NCI-H1436 (cell line): ENCODE data around the gene BCAS3.
A peak's percentile ranks its signal among the peaks of the same experiment; 100 is the strongest.
"Not testable (repeated sequence)": the region's sequence is repeated elsewhere in the genome, so short reads cannot be mapped to it uniquely, and the experiment has no call there.

Experiments
- DNase-seq: peaks from one replicate; lab custom pipeline; 2025; lab: John Stamatoyannopoulos, UW

Gene BCAS3

DNA sequence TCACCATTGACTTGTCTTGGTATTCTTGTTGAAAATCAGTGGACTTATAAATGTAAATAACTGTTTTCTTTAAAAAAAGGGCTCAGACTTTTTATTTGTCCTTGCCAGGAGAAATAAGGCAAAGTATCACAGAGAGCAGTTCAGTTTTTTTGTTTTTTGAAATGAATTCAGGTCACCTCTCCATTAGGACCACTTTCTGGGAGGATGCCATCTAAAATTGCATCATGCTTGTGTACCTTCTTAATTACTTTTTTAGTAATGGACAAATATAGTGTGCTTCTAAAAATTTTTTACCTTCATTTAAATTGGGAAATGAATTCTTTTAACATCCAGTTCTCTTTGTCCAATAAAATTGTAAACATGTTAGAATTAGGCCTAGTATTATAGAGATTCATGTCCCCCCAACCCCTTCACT, 210.0 kb downstream of the BCAS3 start:
- no peak for DNase-seq

GRCh38 chr17:60888812-60889709, 211.4 kb downstream of the BCAS3 start:
- DNase-seq, result peak; percentile 9

GRCh38 chr17:60891149-60891548, 213.5 kb downstream of the BCAS3 start:
- no peak for DNase-seq

GRCh38 chr17:60893475-60893874, 215.8 kb downstream of the BCAS3 start:
- no peak for DNase-seq

GRCh38 chr17:60896996-60897395, 219.3 kb downstream of the BCAS3 start:
- no peak for DNase-seq

DNA sequence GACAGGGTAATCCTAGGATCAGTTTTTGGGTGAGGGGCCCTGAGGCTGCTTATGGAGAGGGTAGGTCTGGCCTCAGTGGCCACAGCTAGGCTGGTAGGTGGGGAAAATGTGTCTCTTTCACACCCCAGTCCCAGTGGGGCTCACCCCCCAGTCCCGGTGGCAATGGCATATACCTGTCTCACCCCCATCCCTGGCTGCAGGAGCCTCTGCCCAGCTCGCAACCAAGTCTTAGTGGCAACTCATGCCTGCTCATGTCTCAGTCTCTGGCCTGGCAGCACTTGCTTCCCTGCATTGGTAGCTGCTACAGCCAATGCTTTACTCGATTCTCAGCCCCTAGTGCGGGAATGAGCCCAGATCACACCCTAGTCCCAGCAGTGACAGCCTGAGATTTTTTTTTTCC, 221.5 kb downstream of the BCAS3 start:
- DNase-seq, result no peak

DNA sequence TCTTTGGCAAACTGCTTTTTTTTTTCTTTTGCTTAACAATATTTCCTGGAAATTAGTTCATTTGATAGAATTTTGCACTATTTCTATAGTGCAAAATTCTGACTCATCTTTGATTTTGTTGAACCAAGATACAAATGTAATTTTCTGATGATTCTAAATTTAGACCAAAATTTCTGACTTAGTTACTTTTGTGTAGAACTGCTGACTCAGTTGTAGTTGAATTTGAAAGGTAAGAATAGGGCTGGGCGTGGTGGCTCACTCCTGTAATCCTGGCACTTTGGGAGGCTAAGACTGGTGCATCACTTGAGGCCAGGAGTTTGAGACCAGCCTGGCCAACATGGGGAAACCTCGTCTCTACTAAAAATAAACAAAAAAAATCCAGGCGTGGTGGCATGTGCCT, 223.0 kb downstream of the BCAS3 start:
- DNase-seq, result no peak

DNA sequence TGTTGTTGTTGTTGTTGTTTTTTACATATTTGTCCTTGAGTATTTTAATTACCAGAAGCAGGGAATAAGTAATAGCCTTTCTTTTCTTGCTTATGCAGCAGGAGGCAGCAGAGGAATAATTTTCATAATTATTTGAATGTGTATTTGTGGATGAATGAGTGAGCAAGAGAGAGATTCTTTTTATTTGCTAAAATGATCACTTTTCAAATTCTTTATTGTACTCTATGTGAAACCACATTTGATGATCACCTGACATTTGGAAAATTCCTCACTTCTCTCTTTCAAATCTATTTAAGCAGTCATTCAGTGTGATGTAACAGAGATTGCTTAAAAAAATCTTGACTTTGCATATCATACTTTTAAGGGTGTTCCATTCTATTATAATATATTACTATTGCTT, 223.6 kb downstream of the BCAS3 start:
- no peak for DNase-seq

DNA sequence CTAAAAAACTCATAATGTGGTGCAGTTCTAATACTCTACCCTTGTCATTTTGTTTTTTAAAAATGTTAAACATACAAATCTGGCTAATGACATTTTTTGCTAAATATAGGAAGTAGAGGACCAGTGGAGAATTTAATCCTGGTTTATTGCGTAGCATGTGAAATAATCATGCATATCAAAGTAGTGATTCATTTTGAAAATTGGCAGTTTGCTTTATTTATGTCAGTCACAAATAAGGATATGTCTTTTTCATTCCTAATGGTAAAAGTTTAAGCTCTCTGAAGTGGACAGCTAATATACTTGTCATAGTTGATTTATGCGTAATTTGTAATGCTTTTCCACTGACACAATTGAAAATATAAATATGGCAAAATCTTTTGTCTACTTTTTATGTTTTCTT, 224.2 kb downstream of the BCAS3 start:
- no peak for DNase-seq

DNA sequence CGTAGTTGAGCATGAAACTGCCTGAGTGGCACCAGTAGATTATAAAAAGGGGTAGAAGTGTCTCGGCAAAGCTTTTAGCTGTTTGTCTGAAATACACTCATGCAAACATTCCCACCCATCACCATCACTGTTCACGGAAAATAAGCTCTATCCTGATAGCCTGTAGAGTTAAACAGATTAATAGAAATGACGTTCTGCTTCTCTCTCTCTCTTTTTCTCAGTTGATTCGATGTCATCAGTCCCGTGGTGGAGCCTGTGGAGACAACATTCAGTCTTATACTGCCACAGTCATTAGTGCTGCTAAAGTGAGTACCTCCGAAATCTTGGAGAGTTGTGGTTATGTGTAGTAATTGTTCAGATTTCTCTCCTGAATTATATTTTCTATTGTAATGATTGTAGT, 224.7 kb downstream of the BCAS3 start:
- no peak for DNase-seq

GRCh38 chr17:60904582-60904981, 226.9 kb downstream of the BCAS3 start:
- DNase-seq, result no peak

GRCh38 chr17:60905709-60906108, 228.1 kb downstream of the BCAS3 start:
- no peak for DNase-seq

DNA sequence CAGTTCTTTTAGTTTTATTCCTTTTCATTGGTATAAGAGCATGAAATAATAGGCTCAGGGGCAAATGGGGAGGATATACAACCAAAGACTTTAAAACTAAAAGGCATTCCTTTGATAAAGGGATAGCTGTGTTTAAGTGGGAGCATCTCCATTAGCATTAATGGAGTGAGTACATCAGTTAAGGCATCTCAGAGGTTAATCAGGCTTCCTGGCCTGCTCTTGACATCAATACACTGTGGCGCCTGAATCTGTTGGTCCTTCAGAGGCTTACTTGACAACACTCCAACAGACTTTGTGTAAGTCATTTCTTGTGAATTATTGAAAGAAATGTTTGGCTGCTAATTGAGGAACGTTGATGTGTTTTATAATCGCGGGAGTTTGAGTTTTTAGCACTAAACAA, 230.7 kb downstream of the BCAS3 start:
- DNase-seq, result no peak

GRCh38 chr17:60909405-60909804, 231.8 kb downstream of the BCAS3 start:
- no peak for DNase-seq

- DNase-seq, result no peak
These were observed 232.8 kb downstream of the BCAS3 start for GRCh38 chr17:60910415-60910814.

DNA sequence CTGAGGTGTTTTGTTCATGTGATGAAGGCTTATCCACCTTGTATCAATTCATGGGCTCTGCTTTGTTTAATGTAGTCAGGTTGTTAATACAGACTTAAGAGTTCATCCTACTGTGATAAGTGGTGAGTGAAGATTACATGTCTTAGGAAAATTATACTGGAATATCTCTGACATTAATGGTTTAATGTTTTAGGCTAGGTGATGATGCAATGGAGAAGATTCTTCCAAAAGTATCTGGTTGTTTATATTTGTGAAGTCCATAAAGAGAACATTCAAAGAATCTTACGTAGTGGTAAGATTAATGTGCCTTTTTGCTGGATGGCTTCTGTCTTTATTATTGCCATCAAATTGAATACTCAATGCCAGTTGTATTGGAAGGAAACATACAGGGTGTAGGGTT, 236.4 kb downstream of the BCAS3 start:
- DNase-seq, result no peak

- DNase-seq, result no peak
These were observed 238.4 kb downstream of the BCAS3 start for GRCh38 chr17:60916043-60916442.

- DNase-seq, result no peak
These were observed 242.5 kb downstream of the BCAS3 start for GRCh38 chr17:60920107-60920506.

DNA sequence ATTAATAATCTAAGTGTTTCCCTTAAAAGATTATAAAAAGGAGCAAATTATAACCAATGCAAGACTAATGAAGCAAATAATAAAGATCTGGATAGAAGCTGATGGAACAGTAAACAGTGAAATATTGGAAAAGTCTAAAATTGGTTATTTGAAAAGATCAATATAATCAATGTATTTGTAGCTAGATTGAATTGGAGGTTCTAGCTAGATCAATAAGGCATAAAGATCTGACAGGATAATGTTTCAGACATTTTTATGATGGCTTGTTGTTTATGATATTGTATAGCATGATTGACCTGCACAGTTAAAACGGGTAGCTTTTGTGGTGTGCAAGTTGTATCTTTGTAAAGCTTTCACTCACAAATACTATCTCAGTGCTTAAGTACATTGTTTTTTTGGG, 245.3 kb downstream of the BCAS3 start:
- DNase-seq, result no peak

DNA sequence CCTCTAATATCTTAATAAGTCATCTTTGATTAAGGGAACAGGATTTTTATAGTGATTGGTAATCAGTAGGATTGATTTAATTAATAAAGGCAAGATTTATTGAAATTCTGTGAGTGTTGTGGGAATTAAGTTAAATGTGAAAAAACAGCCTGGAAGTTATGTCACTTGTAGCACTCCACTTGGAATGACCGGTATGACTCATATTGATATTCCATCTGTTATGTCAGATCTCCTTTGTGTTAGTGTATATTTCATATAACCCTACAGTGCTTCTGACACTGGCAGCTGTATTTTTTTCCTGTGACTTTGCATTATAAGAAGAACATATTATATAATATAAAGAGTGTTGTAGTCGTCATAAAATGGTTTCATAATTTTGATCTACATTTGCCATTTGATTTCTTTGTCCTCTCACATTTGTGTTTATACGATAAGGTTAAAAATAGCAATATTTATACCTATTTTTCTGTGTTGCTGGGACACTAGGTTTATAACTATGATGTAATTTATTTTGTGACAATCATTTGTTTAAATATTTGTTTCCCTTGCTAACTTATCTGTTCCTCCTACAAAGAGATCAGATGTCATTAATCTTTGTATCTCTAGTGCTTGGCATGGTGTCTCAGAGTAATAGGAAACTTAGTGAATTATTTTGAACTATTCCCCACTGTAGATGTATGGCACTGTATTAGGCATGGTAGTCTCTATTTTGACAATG, 249.0 kb downstream of the BCAS3 start:
- DNase-seq, result no peak

DNA sequence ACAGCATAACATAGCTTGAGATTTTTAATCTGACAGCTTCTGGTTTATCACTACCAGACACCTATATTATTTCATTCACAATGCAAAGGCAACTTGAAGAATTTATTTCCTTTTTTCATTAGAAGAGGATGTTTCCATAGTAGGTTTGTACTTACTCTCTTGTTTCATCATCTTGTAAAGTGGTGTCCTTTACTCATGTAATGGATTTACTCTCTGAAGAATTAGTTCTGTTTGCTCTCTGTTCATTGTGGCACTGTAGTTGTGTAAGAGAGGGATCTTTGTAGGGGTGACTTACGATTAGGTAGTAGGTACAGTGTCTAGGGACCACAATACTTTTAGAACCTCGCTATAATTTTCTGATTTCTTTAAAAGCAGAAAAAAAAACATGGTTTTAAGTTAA, 256.1 kb downstream of the BCAS3 start:
- DNase-seq, result no peak

DNA sequence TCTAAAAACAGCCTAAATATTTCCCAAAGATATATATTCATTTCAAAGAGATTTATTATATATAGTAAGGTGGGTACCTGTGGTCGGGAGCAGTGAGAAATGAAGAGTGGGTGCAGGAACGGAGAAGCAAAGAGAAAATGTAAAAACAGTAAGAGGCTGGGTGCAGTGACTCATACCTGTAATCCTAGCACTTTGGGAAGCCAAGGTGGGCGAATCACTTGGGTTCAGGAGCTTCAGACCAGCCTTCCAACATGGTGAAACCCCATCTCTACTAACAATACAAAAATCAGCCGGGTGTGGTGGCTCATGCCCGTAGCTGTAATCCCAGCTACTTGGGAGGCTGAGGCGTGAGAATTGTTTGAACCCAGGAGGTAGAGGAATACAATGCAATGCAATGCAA, 257.1 kb downstream of the BCAS3 start:
- no peak for DNase-seq

DNA sequence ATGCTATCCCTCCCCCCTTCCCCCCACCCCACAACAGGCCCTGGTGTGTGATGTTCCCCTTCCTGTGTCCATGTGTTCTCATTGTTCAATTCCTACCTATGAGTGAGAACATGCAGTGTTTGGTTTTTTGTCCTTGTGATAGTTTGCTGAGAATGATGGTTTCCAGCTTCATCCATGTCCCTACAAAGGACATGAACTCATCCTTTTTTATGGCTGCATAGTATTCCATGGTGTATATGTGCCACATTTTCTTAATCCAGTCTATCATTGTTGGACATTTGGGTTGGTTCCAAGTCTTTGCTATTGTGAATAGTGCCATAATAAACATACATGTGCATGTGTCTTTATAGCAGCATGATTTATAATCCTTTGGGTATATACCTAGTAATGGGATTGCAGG, 258.3 kb downstream of the BCAS3 start:
- DNase-seq, result not testable (repeated sequence)
